GM21576 (cell line): ENCODE data around the gene CELA3B.
"Not testable (repeated sequence)": the region's sequence is repeated elsewhere in the genome, so short reads cannot be mapped to it uniquely, and the experiment has no call there.

Experiments
- ATAC-seq: cut with Tn5 transposase; IDR thresholded peaks from one replicate; pipeline ENCODE4 v1.9.1; 2021; ENCODE audit warnings: mild to moderate bottlenecking, moderate library complexity; ENCODE audit not compliant: unreplicated experiment

Gene CELA3B

DNA sequence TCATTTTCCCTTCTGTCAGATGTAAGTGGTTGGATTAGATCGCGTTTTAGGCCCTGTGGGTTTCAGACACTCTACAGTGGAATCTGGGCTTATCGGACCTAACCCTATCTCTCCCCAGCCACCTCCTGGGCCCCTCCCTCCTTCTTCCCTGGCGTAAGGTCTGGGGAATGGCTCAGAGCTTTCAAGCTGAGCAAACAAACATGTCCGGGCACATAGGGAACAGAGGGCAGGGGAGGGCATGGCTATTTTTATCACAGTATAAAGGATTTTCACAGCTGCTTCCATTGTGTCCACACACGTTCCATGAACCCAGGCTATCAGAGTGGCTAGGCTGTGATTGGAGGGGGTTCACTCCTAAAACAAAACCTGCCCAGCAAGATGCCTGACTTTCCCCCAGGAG is 2.1 kb upstream of the CELA3B start:
- ATAC-seq = not testable (repeated sequence)

DNA sequence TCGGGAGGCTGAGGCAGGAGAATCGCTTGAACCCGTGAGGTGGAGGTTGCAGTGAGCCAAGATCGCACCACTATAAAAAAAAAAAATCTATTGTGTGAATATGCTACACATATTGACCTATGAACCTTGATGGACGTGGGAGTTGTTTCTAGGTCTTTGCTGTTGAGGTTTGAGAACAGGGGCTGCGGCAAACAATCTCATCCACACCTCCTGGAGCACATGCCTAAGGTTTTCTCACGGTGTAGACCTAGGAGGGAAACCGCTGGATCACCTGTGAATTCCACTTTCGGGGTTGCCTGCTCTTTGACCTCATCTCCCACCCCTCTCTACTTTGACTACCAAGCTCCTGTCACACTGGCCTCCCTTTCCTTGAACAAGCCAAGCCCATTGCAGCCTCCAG is 1.5 kb upstream of the CELA3B start:
- ATAC-seq = not testable (repeated sequence)

DNA sequence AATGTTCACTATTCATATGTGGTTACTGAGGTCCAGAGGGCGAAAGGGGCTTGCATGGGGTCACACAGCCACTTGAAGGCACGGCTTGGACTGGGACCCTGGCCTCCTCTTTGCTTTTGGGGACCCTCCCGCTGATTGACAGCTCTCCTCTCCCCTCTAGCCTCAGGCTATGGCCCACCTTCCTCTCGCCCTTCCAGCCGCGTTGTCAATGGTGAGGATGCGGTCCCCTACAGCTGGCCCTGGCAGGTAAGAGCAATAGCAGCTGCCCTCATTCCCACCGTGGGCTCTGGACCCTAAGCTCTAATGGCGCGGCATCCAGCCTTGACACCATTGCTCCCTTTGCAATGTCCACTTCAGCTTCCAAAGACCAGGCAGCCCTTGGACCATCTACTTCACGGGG is 1.4 kb downstream of the CELA3B start:
- not testable (repeated sequence) for ATAC-seq

DNA sequence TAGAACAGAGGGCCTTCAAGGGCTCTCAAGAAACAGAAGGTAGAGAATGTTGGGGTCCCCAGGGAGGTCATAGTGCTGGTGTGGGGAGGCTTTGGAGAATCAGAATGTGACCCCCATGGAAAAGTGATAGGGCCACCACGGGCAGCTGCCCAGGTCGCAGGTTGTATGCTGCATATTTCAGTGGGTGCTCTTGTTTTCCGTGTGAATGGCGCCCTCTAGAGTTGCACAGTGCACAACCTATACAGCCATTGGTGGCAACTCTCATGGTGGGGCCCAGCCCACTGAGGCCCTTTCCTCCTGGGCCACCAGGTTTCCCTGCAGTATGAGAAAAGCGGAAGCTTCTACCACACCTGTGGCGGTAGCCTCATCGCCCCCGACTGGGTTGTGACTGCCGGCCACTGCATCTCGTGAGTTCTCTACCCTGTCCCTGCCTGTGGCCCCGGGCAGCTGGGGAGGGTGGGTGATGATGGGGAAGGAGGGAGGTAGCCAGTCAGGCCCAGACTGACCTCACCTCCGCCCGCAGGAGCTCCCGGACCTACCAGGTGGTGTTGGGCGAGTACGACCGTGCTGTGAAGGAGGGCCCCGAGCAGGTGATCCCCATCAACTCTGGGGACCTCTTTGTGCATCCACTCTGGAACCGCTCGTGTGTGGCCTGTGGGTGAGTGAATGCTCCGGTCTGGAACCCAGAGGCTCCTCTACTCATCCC is 3.8 kb downstream of the CELA3B start:
- ATAC-seq = not testable (repeated sequence)

DNA sequence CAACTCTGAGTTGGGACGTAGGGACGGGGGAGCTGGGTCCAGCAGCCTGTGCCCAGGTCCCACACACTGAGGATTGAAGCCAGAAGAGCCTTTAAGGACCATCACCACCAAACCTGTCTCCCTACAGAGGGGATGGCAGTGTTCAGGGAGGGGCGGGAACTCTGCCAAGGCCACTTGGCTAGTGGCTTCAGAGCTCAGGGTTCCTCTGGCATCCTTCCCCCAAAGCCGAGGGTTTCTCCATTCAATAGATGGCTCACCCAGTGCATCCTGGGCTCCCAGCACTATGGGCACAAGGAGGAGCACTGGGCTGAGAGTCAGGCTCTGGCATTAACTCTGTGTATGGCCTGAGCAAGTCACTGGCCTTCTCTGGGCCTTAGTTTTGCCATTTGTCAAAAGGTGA is 4.4 kb downstream of the CELA3B start:
- not testable (repeated sequence) for ATAC-seq

GRCh38 chr1:21982122-21982521 is 5.3 kb downstream of the CELA3B start:
- ATAC-seq = not testable (repeated sequence)

GRCh38 chr1:21983539-21983938 is 6.7 kb downstream of the CELA3B start:
- not testable (repeated sequence) for ATAC-seq

DNA sequence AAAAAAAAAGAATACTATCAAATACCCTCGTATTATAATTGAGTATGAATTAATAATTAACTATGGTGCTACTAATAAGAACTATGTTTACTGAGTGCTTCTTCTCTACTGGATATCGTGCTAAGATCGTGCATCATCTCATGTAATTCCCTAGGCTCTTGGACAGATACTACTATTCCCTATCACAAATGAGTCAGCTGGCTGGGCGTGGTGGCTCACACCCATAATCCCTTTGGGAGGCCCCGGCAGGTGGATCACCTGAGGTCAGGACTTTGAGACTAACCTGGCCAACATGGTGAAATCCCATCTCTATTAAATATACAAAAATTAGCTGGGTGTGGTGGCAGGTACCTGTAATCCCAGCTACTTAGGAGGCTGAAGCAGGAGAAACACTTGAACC is 9.1 kb downstream of the CELA3B start:
- not testable (repeated sequence) for ATAC-seq

DNA sequence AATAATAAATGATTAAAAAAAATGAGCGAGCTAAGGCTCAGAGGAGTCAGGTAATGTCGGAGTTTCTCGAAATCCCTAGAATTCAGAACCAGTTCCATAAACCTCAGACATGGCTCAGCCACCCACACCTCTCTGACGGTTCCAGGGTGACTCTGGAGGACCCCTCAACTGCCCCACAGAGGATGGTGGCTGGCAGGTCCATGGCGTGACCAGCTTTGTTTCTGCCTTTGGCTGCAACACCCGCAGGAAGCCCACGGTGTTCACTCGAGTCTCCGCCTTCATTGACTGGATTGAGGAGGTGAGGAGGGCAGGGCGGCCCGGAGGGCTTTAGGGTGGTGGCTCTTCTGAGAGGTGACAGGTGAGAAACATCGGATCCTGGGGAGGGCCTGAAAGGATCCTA is 9.6 kb downstream of the CELA3B start:
- ATAC-seq = not testable (repeated sequence)

- not testable (repeated sequence) for ATAC-seq
Measured at GRCh38 chr1:21989672-21990393, 13.0 kb downstream of the CELA3B start.

DNA sequence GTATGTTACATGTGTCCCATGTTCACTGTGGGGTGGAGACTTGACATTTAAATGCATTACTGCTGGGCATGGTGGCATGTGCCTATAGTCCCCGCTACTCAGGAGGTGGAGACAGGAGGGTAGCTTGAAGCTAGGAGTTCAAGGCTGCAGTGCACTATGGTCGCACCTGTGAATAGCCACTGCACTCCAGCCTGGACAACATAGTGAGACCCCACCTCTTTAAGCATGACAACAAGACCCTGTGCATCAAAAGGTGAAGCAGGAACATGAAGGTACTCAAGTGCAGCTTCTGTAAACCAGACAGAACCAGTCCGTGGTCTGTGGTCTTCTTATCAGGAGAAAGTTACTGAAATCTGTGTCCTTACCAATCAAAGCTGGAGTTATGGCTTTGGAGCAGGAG is 15.4 kb downstream of the CELA3B start:
- not testable (repeated sequence) for ATAC-seq

DNA sequence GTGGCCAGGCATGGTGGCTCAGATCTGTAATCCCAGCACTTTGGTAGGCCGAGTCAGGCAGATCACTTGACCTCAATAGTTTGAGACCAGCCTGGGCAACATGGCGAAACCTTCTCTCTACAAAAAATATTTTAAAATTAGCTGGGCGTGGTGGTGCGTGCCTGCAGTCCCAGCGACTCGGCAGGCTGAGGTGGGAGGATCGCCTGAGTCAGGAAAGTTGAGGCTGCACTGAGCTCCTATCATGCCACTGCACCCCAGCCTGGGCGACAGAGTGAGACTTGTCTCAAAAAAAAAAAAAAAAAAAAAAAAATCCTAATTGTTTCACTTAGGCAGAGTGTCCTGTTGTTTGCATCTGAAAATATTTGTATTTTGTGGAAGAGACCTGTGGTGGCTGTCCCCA is 17.9 kb downstream of the CELA3B start:
- ATAC-seq = not testable (repeated sequence)

- not testable (repeated sequence) for ATAC-seq
Measured at GRCh38 chr1:21996663-21996970, 19.8 kb downstream of the CELA3B start.

DNA sequence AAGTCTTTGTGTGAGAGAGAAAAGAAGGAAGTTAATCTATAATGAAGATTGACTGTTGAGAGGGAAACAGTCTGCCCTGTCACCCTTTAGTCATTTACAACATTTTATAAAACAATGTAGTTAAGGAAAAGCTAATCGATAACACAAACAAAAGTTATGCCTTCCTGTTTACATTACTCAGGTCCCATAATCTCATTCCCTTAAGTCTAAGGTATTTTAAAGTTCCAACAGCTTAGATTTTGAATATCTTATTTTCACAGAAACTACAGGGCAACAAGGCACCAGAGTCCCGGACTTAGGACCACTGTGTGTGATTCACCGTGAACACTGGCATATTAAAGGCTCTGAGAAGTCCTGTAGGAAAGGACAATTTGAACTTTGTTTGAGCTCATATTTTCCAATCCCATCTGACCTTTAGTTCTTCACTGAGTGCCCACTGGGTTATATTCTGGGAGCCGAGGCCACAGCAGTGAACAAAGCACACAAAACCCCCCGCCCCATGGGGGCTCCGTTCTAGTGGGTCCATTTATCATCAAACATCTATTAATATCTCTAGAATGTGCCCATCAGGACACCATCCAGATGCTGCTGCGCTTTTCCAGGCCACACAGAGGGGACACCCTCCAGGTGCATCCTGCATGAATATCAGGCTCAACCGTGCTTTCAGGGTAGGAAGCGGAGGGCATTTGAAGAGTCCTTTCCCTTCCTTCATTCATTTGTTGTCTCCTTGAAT is 21.2 kb downstream of the CELA3B start:
- not testable (repeated sequence) for ATAC-seq

DNA sequence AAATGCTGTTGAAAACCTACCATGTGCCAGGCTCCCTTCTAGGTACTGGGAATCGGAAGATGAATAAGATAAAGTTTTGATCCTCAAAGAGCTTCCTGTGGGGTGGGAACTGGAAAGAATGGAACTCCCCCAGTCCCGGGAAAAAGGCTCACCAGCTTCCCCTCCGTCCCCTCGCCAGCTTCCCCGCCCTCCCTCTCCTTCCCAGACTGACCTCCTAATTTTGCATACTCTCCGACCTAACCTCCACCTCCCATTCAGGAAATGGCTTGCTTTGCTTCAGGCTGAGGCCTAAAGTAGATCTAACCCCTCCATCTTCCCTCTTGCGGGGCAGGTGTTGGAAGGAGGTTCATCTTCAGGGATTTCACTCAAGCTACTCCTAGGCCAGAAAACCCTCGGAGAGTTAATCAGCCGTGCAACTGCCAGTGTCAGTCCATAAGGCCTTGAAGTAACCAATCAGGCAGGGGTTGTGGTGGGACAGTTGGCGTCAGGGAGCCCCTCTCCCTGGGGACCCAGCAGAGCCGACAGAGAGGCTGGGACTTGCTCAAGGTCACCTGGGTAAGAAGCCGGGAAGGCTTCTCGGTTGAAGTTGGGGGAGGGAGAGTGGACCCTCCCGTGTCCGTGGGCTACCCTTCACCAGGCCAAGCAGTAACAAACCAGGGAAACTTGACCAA is 21.9 kb downstream of the CELA3B start:
- ATAC-seq = not testable (repeated sequence)

- ATAC-seq = not testable (repeated sequence)
Measured at GRCh38 chr1:21999645-22000044, 22.8 kb downstream of the CELA3B start.

GRCh38 chr1:22001409-22001808 is 24.6 kb downstream of the CELA3B start, which contains the start of gene CELA3A:
Gene CELA3A (plus strand): TSS chr1:22001657. CDS start chr1:22001675, 18 bp downstream.
- no peak for ATAC-seq

DNA sequence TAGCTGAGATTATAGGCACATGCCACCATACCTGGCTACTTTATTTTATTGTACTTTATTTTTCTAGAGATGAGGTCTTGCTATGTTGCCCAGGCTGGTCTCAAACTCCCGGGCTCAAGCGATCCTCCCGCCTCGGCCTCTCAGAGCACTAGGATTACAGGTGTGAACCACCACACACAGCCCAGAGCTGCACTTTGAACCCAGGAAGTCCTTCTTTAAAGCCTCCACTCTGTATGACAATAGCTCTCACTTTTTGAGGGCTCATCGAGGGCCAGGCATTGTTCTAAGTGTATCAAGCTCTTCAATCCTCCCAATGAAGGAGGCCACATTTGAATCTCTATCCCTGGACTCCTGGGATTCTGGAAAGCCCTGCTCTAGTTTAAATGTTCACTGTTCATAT is 25.6 kb downstream of the CELA3B start:
- ATAC-seq = not testable (repeated sequence)

- not testable (repeated sequence) for ATAC-seq
Measured at GRCh38 chr1:22002875-22003274, 26.1 kb downstream of the CELA3B start.

GRCh38 chr1:22003959-22004358 is 27.1 kb downstream of the CELA3B start:
- not testable (repeated sequence) for ATAC-seq
